Erythroblast (primary cell): Measurements from ENCODE around the gene FBXO46.

Experiments used
- GATA1 ChIP-seq: IDR thresholded peaks from 2 replicates; pipeline ENCODE4 v1.6.1; 2011; ENCODE audit warnings: low read depth, mild to moderate bottlenecking, control low read depth, low read length, moderate library complexity
- POLR2A ChIP-seq: IDR thresholded peaks from 2 replicates; pipeline ENCODE4 v1.6.1; 2011; ENCODE audit warnings: mild to moderate bottlenecking, low read length

GRCh38 chr19:45733160-45733810 lies 2.6 kb upstream of the FBXO46 start, which contains the start of gene MEIOSIN:
- no peak for TF ChIP-seq POLR2A
- no peak for TF ChIP-seq GATA1
